NCI-H748 (cell line): Measurements from ENCODE around the gene PPFIBP2.
A peak's percentile ranks its signal among the peaks of the same experiment; 100 is the strongest.

Experiments
- DNase-seq: peaks from one replicate; lab custom pipeline; 2025; ENCODE audit not compliant: unreplicated experiment; lab: John Stamatoyannopoulos, UW

Gene PPFIBP2

DNA sequence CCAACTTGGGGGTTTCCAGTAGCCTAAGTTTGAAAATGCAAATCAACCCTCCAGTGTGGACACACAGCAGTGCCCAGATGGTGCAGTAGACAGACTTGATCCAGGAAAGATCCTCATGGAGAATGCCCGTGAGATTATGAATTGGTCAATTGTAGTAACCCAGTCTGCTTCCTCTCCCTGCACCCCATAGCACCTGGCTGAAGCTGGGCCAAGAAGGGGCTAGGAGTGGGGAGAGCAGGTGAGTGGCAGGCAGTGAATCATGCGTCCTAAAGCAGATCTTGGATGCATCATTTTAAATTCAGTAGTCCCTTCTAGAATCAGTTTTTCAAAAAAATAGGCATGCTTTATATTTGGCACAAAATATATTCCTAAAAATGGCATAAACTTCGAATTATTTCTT, 107.3 kb downstream of the PPFIBP2 start:
- no peak for DNase-seq

GRCh38 chr11:7621554-7621953, 107.8 kb downstream of the PPFIBP2 start:
- DNase-seq: no peak

GRCh38 chr11:7622721-7623120, 108.9 kb downstream of the PPFIBP2 start:
- no peak for DNase-seq

DNA sequence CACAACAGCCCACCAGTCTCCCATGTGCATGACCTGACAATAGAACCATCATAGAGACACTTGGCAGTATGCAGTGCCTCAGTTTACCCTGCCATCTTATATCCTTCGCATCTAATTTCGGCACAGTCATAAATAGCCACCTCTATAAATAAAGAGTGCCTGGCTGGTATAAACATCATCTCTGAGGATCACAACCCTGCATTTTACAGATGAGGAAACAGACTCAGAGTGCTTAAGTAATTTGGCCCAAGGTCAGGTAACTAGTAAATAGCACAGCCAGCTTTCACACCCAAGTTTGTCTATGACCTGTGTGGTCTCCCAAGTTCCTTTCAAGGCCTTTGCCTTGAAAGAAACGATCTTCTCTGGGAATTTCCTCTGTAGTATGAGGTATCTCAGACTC, 114.9 kb downstream of the PPFIBP2 start:
- no peak for DNase-seq

- no peak for DNase-seq
Measured at GRCh38 chr11:7630002-7630401, 116.2 kb downstream of the PPFIBP2 start.

GRCh38 chr11:7632211-7632610, 118.4 kb downstream of the PPFIBP2 start:
- DNase-seq: no peak

- DNase-seq: peak; percentile 30
Measured at GRCh38 chr11:7635137-7635536, 121.3 kb downstream of the PPFIBP2 start.

- no peak for DNase-seq
Measured at GRCh38 chr11:7635708-7636107, 121.9 kb downstream of the PPFIBP2 start.

- DNase-seq: no peak
Measured at GRCh38 chr11:7636350-7636749, 122.6 kb downstream of the PPFIBP2 start.

DNA sequence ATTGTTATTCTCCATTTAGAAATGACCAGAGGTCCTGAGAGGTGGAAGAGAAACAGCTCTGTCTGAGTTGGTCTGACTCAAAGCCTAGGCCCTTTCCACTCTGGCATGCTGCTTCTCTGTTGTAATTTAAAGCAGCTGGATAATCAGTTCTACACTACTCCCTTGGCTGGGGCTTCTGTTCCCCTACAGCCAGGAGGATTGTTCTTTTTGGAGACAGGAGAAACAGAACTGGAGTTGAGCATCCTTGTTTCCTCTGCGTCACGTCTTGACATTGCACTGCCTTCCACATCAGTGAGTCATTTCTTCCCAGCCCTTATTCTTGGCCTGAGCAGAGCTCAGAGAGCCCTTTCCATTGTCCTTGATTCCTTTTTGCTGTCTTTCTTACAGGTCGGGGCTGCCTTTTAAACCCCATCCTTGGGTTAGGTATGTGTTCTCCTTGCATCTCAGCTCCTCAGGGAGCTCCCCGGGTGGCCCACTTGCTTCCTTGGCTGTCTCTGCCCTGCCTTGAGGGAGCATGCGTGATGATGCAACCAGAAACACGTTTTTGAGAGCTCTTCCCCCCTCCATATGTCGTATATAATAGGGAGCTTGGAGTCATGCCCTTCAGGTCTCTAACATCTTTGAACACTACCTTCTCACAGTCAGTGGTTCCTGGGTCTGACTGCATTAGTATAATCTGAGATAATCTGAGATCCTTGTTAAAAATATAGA, 123.8 kb downstream of the PPFIBP2 start:
- no peak for DNase-seq

DNA sequence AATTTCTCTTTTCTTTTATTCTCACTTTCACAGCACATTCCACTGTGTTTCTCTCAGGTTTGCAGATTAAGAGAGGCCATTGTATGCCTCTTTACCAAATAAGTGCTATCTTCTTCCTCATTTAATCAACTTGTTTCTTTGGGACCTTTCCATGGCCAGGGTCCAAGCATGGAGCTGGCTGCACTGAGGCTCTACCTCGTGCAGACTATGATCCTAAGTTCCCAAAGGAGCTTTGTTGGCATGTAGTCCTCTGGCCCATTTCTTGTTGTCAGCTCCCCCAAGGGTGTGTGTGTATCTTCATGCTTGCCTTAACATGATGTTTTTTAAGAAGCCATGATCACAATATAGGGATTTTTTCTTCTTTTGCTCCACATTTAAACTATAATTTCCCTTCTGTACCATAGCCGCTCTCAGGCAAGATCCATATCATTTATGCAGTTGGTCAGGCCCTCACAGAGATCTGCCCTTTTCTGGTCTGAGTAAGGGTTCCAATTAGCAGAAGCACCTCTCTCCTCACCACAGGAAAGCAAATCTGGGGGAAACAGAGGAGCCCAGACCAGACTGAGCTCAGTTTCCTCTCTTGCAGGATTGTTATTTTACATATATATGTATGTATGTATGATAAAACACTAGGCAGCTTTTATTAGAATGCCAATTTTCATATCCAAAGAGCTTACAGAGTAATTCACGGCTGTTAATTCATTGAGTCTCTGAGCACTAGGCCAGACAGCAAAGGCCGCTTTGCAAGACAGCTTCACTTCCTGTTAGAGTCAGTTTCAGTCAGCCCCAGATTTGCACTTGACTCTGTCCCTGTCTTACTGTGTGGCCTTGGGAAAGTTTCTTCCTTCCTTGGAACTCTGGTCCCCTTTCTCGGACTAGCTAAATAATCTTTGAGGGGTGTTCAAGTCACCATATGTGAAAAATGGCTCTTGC, 125.2 kb downstream of the PPFIBP2 start:
- DNase-seq: no peak

- peak; percentile 45 for DNase-seq
Measured at GRCh38 chr11:7639643-7640025, 125.8 kb downstream of the PPFIBP2 start.

DNA sequence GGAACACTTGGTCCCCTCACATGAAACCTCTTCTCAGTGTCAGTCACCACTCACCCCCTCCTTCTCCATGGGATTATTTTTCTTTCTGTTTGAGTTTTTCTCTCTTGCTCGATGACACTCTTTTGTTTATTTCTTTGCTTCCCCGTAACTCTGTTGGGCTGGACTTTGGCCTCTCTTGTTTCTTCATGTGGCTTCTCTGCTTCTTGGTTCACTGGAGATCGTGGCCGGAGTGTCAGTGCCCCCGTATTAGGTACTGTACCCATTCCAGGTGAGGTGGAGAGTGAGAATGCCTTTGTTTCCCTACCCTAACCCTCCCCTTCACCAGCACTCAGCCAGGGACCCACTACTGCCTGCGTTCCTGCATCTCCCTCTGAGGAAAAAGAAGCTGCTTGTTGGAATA, 127.0 kb downstream of the PPFIBP2 start:
- DNase-seq: no peak

GRCh38 chr11:7642747-7643146, 128.9 kb downstream of the PPFIBP2 start:
- no peak for DNase-seq

GRCh38 chr11:7643314-7643713, 129.5 kb downstream of the PPFIBP2 start:
- no peak for DNase-seq

DNA sequence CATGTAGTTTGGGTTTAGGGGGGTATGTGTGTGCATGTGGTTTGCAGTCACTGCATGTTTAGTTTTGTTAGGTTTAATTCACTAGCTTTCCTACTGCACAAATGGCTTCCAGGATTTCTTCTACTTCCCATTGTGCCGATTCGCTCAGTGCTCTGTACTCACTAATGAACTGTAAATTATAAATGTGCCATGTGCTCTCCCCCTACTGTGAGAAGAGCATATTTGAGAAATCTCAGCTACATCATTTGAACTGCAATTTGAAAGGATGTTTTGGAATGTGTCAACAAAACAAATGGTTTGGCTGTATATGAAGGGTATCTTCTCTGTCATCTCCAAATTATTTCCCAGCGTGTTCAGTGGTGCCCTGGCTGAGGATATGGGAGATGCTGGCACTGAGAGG, 131.4 kb downstream of the PPFIBP2 start:
- DNase-seq: no peak

- DNase-seq: no peak
Measured at GRCh38 chr11:7646866-7647265, 133.1 kb downstream of the PPFIBP2 start.

GRCh38 chr11:7648264-7648663, 134.5 kb downstream of the PPFIBP2 start:
- no peak for DNase-seq

- DNase-seq: no peak
Measured at GRCh38 chr11:7651140-7651551, 137.3 kb downstream of the PPFIBP2 start.

- no peak for DNase-seq
Measured at GRCh38 chr11:7651700-7652099, 137.9 kb downstream of the PPFIBP2 start.

- DNase-seq: no peak
Measured at GRCh38 chr11:7654195-7654705, 140.5 kb downstream of the PPFIBP2 start.
